Measurements from ENCODE around the gene VASP. TPM values are rescaled to one million over a fixed set of nuclear protein-coding genes. Genes with fewer than 3 reads are reported as not detected.

VASP gene
- total and polyA plus RNA-seq, 2 donors (not counting 3 experiments of a cell fraction or from before 2014, with no cell fraction given): 94.3 to 154 TPM

DNA sequence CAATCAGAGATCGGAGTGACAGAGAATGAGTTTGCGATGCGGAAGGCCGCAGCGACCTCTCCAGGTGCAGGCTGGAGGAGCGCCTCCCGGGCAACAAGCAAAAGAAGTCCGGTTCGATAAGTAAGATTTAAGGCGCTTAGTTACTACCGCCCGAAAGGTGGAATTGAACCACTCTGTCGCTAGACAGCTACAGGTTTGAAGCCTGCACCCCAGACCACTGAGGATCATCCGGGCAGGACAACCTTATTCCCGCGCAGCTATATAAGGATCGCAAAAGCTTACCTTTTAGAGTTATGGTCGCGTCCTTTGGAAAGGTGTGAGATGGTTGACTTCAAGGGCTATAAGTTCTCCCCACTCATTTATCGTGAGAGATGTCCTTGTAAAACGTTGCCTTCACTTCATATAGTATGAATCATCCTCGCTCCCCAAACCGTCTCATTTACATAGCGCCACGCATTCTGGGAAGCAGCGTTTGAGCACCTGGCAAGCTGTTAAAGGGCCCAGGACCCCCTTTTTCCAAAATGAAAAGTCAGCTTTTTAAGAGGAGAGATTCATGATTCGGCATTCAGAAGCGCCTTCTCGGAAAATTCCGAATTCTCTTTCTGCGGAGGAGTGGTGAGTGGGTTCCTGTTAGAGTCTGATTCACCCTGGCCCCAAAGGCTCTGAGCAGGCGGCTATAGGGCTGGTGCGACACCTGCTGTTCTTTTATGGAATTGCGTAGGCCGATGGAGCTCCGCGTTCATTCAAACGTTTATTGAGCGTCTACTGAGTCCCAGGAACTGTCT, 28.6 kb upstream of the VASP start:
- peak; percentile 93 for FAIRE-seq

More for the DNA sequence above, 28.6 kb upstream of the VASP start:
- peak overlapping the region; percentile 96 for H3K27ac ChIP-seq (ENCODE audit: insufficient read depth, low read depth, low read length)
- H3K79me2 ChIP-seq (ENCODE audit: control insufficient read depth, insufficient read depth, low read length): no peaks in the 10 kb centered on the region
- TF ChIP-seq POLR2AphosphoS5 (IDR thresholded peaks at IDR 0.05; ENCODE audit: insufficient read depth, low read depth, low read length) (peak; percentile 42), EZH2 (IDR thresholded peaks at IDR 0.05; ENCODE audit: borderline replicate concordance, low read depth, low read length, severe bottlenecking) (no peak), POLR2A (IDR thresholded peaks at IDR 0.05; ENCODE audit: low read depth, low read length) (no peak), JUN (IDR thresholded peaks at IDR 0.05; ENCODE audit: borderline replicate concordance, insufficient read depth, insufficient read length, low read depth) (peak; percentile 8), MYC (IDR thresholded peaks at IDR 0.05; ENCODE audit: low read depth, low read length) (no peak), GATA2 (IDR thresholded peaks at IDR 0.05; ENCODE audit: insufficient read depth, insufficient read length, low read depth, low read length) (peak; percentile 17), FOS (IDR thresholded peaks at IDR 0.05; ENCODE audit: borderline replicate concordance, insufficient read depth, low read length) (peak; percentile 56)
- TF ChIP-seq, protein P1, sequence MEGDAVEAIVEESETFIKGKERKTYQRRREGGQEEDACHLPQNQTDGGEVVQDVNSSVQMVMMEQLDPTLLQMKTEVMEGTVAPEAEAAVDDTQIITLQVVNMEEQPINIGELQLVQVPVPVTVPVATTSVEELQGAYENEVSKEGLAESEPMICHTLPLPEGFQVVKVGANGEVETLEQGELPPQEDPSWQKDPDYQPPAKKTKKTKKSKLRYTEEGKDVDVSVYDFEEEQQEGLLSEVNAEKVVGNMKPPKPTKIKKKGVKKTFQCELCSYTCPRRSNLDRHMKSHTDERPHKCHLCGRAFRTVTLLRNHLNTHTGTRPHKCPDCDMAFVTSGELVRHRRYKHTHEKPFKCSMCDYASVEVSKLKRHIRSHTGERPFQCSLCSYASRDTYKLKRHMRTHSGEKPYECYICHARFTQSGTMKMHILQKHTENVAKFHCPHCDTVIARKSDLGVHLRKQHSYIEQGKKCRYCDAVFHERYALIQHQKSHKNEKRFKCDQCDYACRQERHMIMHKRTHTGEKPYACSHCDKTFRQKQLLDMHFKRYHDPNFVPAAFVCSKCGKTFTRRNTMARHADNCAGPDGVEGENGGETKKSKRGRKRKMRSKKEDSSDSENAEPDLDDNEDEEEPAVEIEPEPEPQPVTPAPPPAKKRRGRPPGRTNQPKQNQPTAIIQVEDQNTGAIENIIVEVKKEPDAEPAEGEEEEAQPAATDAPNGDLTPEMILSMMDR (IDR thresholded peaks at IDR 0.05; ENCODE audit: extremely low read depth in 1 of 2, insufficient read depth in 1 of 2, low read depth in 1 of 2, low read length in 2 of 2): peak; percentile 91 to 95
- TF ChIP-seq, protein P2, sequence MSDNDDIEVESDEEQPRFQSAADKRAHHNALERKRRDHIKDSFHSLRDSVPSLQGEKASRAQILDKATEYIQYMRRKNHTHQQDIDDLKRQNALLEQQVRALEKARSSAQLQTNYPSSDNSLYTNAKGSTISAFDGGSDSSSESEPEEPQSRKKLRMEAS (IDR thresholded peaks at IDR 0.05; ENCODE audit: insufficient read depth, insufficient read length): no peak
- peak overlapping the region; percentile 87 for H3K4me2 ChIP-seq (ENCODE audit: insufficient read depth, low read length)
- H3K9ac ChIP-seq (replicated peaks; ENCODE audit: extremely low read depth, insufficient read depth, low read length): peak overlapping the region; percentile 95
- peak; percentile 92 for DNase-seq (ENCODE audit: low read depth, low spot score)
- no peaks in the 10 kb centered on the region for H4K20me1 ChIP-seq (replicated peaks; ENCODE audit: control insufficient read depth, extremely low read depth, insufficient read depth, low read length)
- H3K4me1 ChIP-seq (ENCODE audit: control insufficient read depth, extremely low read depth, insufficient read depth, low read length): peaks cover 3% of the 10 kb centered on the region
- CTCF ChIA-PET: interaction anchor here (0.6 to 9.3 kb wide), 39 partner anchors 11 to 278 kb away, joined by 3 to 891 read pairs (median 8); partner anchors contain the start of genes ERCC1, ERCC2, FOSB and PPP1R13L
- dilution Hi-C loops (cut with MboI; ENCODE audit: extremely low pct_ligation_motif_present, low sequenced_read_pairs): no loop called here
- intact Hi-C loops (cut with micrococcal nuclease): loop anchor here (1.0 kb wide), 5 partner anchors 9 to 73 kb away; partner anchors contain the start of gene PPP1R13L
- peak overlapping the region; percentile 49 for H2AFZ ChIP-seq (ENCODE audit: low read depth, low read length)
- POLR2A ChIA-PET: interaction anchor here (0.5 to 2.1 kb wide), 5 partner anchors 9 to 39 kb away, joined by 3 to 17 read pairs (median 4); partner anchors contain the start of genes FOSB and VASP
- H3K27me3 ChIP-seq (ENCODE audit: control insufficient read depth in 2 of 2, insufficient read depth in 2 of 2, low read length in 2 of 2): no peaks in the 10 kb centered on the region
- TSS peak; percentile 99 for BruUV-seq (replicated peaks)
- no peaks in the 10 kb centered on the region for H3K9me1 ChIP-seq (replicated peaks; ENCODE audit: control insufficient read depth, extremely low read depth, insufficient read depth, low read length)
- H3K4me3 ChIP-seq (replicated peaks in 1 of 3; ENCODE audit: insufficient read depth in 1 of 3, low read depth in 1 of 3, low read length in 3 of 3): peak overlapping the region; percentile 13 to 71 (median 46)
- H3K36me3 ChIP-seq (ENCODE audit: control insufficient read depth in 2 of 2, extremely low read depth in 1 of 2, insufficient read depth in 2 of 2, low read length in 2 of 2): no peaks in the 10 kb centered on the region
- H3K9me3 ChIP-seq (replicated peaks; ENCODE audit: control insufficient read depth, insufficient read depth, low read length): no peaks in the 10 kb centered on the region
